Measurements from ENCODE around the gene FHL5.
A peak's percentile ranks its signal among the peaks of the same experiment; 100 is the strongest.

FHL5 gene

GRCh38 chr6:96563853-96564252, 925 bp downstream of the FHL5 start:
- TF ChIP-seq JUND (IDR thresholded peaks at IDR 0.05; ENCODE audit: low read depth), result no peak
- no peak for DNase-seq (ENCODE audit: low read depth in 1 of 2, low spot score in 1 of 2)
- in situ Hi-C loops (cut with HindIII; ENCODE audit: low pct_unique_long_range_greater_than_20kb, low sequenced_read_pairs), result no loop called here

GRCh38 chr6:96570053-96570452, 7.1 kb downstream of the FHL5 start:
- TF ChIP-seq JUND (IDR thresholded peaks at IDR 0.05; ENCODE audit: low read depth), result no peak
- no peak for DNase-seq (ENCODE audit: low read depth in 1 of 2, low spot score in 1 of 2)
- in situ Hi-C loops (cut with HindIII; ENCODE audit: low pct_unique_long_range_greater_than_20kb, low sequenced_read_pairs), result no loop called here

- TF ChIP-seq JUND (IDR thresholded peaks at IDR 0.05; ENCODE audit: low read depth), result no peak
- DNase-seq (ENCODE audit: low read depth in 1 of 2, low spot score in 1 of 2), result no peak
- in situ Hi-C loops (cut with HindIII; ENCODE audit: low pct_unique_long_range_greater_than_20kb, low sequenced_read_pairs), result no loop called here
These were observed 8.6 kb downstream of the FHL5 start for GRCh38 chr6:96571551-96571950.

- in situ Hi-C loops (cut with HindIII; ENCODE audit: low pct_unique_long_range_greater_than_20kb, low sequenced_read_pairs), result no loop called here
- no peak for TF ChIP-seq JUND (IDR thresholded peaks at IDR 0.05; ENCODE audit: low read depth)
- no peak for DNase-seq (ENCODE audit: low read depth in 1 of 2, low spot score in 1 of 2)
These were observed 12.4 kb downstream of the FHL5 start for GRCh38 chr6:96575359-96575758.

GRCh38 chr6:96576221-96576620, 13.3 kb downstream of the FHL5 start:
- in situ Hi-C loops (cut with HindIII; ENCODE audit: low pct_unique_long_range_greater_than_20kb, low sequenced_read_pairs), result no loop called here
- peak in 1 of 2 experiments; percentile 1 for DNase-seq (ENCODE audit: low read depth in 1 of 2, low spot score in 1 of 2)
- TF ChIP-seq JUND (IDR thresholded peaks at IDR 0.05; ENCODE audit: low read depth), result no peak

- in situ Hi-C loops (cut with HindIII; ENCODE audit: low pct_unique_long_range_greater_than_20kb, low sequenced_read_pairs), result no loop called here
These were observed 19.1 kb downstream of the FHL5 start for GRCh38 chr6:96582021-96582420.

GRCh38 chr6:96582436-96582835, 19.5 kb downstream of the FHL5 start:
- DNase-seq (ENCODE audit: low read depth in 1 of 2, low spot score in 1 of 2), result no peak
- in situ Hi-C loops (cut with HindIII; ENCODE audit: low pct_unique_long_range_greater_than_20kb, low sequenced_read_pairs), result no loop called here
- no peak for TF ChIP-seq JUND (IDR thresholded peaks at IDR 0.05; ENCODE audit: low read depth)

More at GRCh38 chr6:96582021-96582420, 19.1 kb downstream of the FHL5 start:
- TF ChIP-seq JUND (IDR thresholded peaks at IDR 0.05; ENCODE audit: low read depth), result no peak
- DNase-seq (ENCODE audit: low read depth in 1 of 2, low spot score in 1 of 2), result no peak

GRCh38 chr6:96604420-96604819, 41.5 kb downstream of the FHL5 start:
- no peak for DNase-seq (ENCODE audit: low read depth in 1 of 2, low spot score in 1 of 2)
- in situ Hi-C loops (cut with HindIII; ENCODE audit: low pct_unique_long_range_greater_than_20kb, low sequenced_read_pairs), result no loop called here
- TF ChIP-seq JUND (IDR thresholded peaks at IDR 0.05; ENCODE audit: low read depth), result no peak

- TF ChIP-seq JUND (IDR thresholded peaks at IDR 0.05; ENCODE audit: low read depth), result no peak
- DNase-seq (ENCODE audit: low read depth in 1 of 2, low spot score in 1 of 2), result no peak
- in situ Hi-C loops (cut with HindIII; ENCODE audit: low pct_unique_long_range_greater_than_20kb, low sequenced_read_pairs), result no loop called here
These were observed 45.1 kb downstream of the FHL5 start for GRCh38 chr6:96608074-96608473.

GRCh38 chr6:96610019-96610418, 47.1 kb downstream of the FHL5 start:
- TF ChIP-seq JUND (IDR thresholded peaks at IDR 0.05; ENCODE audit: low read depth), result no peak
- in situ Hi-C loops (cut with HindIII; ENCODE audit: low pct_unique_long_range_greater_than_20kb, low sequenced_read_pairs), result no loop called here
- no peak for DNase-seq (ENCODE audit: low read depth in 1 of 2, low spot score in 1 of 2)

GRCh38 chr6:96611342-96611991, 48.5 kb downstream of the FHL5 start:
- TF ChIP-seq JUND (IDR thresholded peaks at IDR 0.05; ENCODE audit: low read depth), result no peak
- in situ Hi-C loops (cut with HindIII; ENCODE audit: low pct_unique_long_range_greater_than_20kb, low sequenced_read_pairs), result no loop called here
- no peak for DNase-seq (ENCODE audit: low read depth in 1 of 2, low spot score in 1 of 2)

- TF ChIP-seq JUND (IDR thresholded peaks at IDR 0.05; ENCODE audit: low read depth), result no peak
- in situ Hi-C loops (cut with HindIII; ENCODE audit: low pct_unique_long_range_greater_than_20kb, low sequenced_read_pairs), result no loop called here
- no peak for DNase-seq (ENCODE audit: low read depth in 1 of 2, low spot score in 1 of 2)
These were observed 50.5 kb downstream of the FHL5 start for GRCh38 chr6:96613291-96613999.

- TF ChIP-seq JUND (IDR thresholded peaks at IDR 0.05; ENCODE audit: low read depth), result no peak
- DNase-seq (ENCODE audit: low read depth in 1 of 2, low spot score in 1 of 2), result no peak
- in situ Hi-C loops (cut with HindIII; ENCODE audit: low pct_unique_long_range_greater_than_20kb, low sequenced_read_pairs), result no loop called here
These were observed 57.9 kb downstream of the FHL5 start for GRCh38 chr6:96620851-96621250.

All from T47D (cell line).